Testis (tissue), 3 donors: ENCODE measurements around the gene MCC. TPM values are rescaled to one million over a fixed set of nuclear protein-coding genes. Genes with fewer than 3 reads are reported as not detected.

Experiments used
- DNase-seq: peaks from one replicate; pipeline ENCODE4 v3.0.0-alpha.2; 2019
- H3K27ac ChIP-seq, 2 donors: fragments of 200-600 bp; sonication (generic); one replicate each; pipeline ENCODE4 v1.5.1; 2019
- H3K27me3 ChIP-seq: fragments of 200-600 bp; sonication (generic); one replicate; pipeline ENCODE4 v1.5.1; 2019
- H3K36me3 ChIP-seq: fragments of 200-600 bp; sonication (generic); one replicate; pipeline ENCODE4 v1.5.1; 2017; ENCODE audit warnings: low read depth; ENCODE audit errors: missing control alignments
- H3K4me1 ChIP-seq: fragments of 200-600 bp; sonication (generic); one replicate; pipeline ENCODE4 v1.5.1; 2019
- H3K4me3 ChIP-seq, 2 donors: fragments of 200-600 bp; sonication (generic); one replicate each; pipeline ENCODE4 v1.5.1; 2017 to 2019
- H3K9me3 ChIP-seq: fragments of 200-600 bp; sonication (generic); one replicate; pipeline ENCODE4 v1.5.1; 2017
- CTCF ChIP-seq, 3 experiments: fragments of 450-650 bp in 2 of 3; fragments of 200-600 bp in 1 of 3; sonication (generic) in 1 of 3; IDR thresholded peaks; one replicate each; pipeline ENCODE4 v1.5.1; 2016 to 2019; ENCODE audit warnings: antibody characterized with exemption in 3 of 3, mild to moderate bottlenecking in 2 of 3, moderate library complexity in 1 of 3
- POLR2A ChIP-seq: fragments of 450-650 bp; IDR thresholded peaks from one replicate; pipeline ENCODE4 v1.6.1; 2017; ENCODE audit warnings: antibody characterized with exemption, mild to moderate bottlenecking, moderate library complexity
- WGBS, 2 donors: methylation state at CpG; one replicate each; pipeline ENCODE4 v1.1.5; 2018; 5-methylcytosine and 5-hydroxymethylcytosine counted together
- intact Hi-C: fragments of 100-400 bp; cut with DNase I; formaldehyde crosslinking; loops from one replicate; pipeline ENCODE4 v1.15.1; 2023; ENCODE audit warnings: low total_unique reads
- polyA plus RNA-seq: library from polyadenylated mRNA; stranded (reverse); fragments of 350-450 nt; fragmentation: Illumina TruSeq; extraction: RNeasy Lipid Tissue Mini Kit (QIAGEN cat#74804); gene quantifications from one replicate; pipeline ENCODE4 v1.2.3, GENCODE V29; 2014; ENCODE audit warnings: low read depth, low replicate concordance; ENCODE audit not compliant: insufficient read depth
- total RNA-seq, 2 donors: library from RNA; depleted of rRNA; stranded (reverse); fragments of >200 nt; gene quantifications; one replicate each; pipeline ENCODE4 v1.2.3, GENCODE V29; 2016

MCC gene
- total and polyA plus RNA-seq, 3 donors from 2014 or later: 7.1 to 23.7 (median 21.4) TPM

- 71 to 72% methylated on average over 5 to 16 of the region's 16 CpGs for WGBS, 2 donors
- intact Hi-C loops: no loop called here
Measured at GRCh38 chr5:113043491-113043931, 444.7 kb downstream of the MCC start.

GRCh38 chr5:113042491-113043243 lies 445.6 kb downstream of the MCC start:
- no peak for DNase-seq
- no peak overlapping the region for H3K27ac ChIP-seq
- intact Hi-C loops: no loop called here
- WGBS, 2 donors: 47 to 57% methylated on average over 4 of the region's 4 CpGs
- no peak for TF ChIP-seq POLR2A
- no peak for TF ChIP-seq CTCF (IDR thresholded peaks at IDR 0.05)
- no peaks in the 10 kb centered on the region for H3K27me3 ChIP-seq
- no peaks in the 10 kb centered on the region for H3K36me3 ChIP-seq
- peaks cover 2% of the 10 kb centered on the region for H3K4me1 ChIP-seq
- H3K9me3 ChIP-seq: no peaks in the 10 kb centered on the region
- H3K4me3 ChIP-seq: no peak overlapping the region

More at GRCh38 chr5:113043491-113043931, 444.7 kb downstream of the MCC start:
- peaks cover 5% of the 10 kb centered on the region for H3K4me1 ChIP-seq
- H3K9me3 ChIP-seq: no peaks in the 10 kb centered on the region
- H3K27me3 ChIP-seq: no peaks in the 10 kb centered on the region
- H3K4me3 ChIP-seq: no peak overlapping the region
- DNase-seq: peak; percentile 52
- TF ChIP-seq CTCF (IDR thresholded peaks at IDR 0.05): no peak
- TF ChIP-seq POLR2A: no peak
- H3K27ac ChIP-seq: no peak overlapping the region
- H3K36me3 ChIP-seq: no peaks in the 10 kb centered on the region

GRCh38 chr5:113040672-113041260 lies 447.5 kb downstream of the MCC start:
- TF ChIP-seq CTCF (IDR thresholded peaks at IDR 0.05) (no peak), POLR2A (no peak)
- intact Hi-C loops: no loop called here
- Histone ChIP-seq H3K36me3 (no peaks in the 10 kb centered on the region), H3K27me3 (no peaks in the 10 kb centered on the region), H3K27ac (no peak overlapping the region), H3K4me3 (no peak overlapping the region), H3K9me3 (no peaks in the 10 kb centered on the region), H3K4me1 (no peaks in the 10 kb centered on the region)
- WGBS, 2 donors: 91 to 97% methylated on average over 6 of the region's 6 CpGs
- no peak for DNase-seq

- H3K9me3 ChIP-seq: no peaks in the 10 kb centered on the region
- H3K36me3 ChIP-seq: no peaks in the 10 kb centered on the region
- H3K27me3 ChIP-seq: no peaks in the 10 kb centered on the region
- no peak overlapping the region for H3K27ac ChIP-seq
- 88 to 91% methylated on average over 4 of the region's 4 CpGs for WGBS, 2 donors
- intact Hi-C loops: no loop called here
- H3K4me1 ChIP-seq: no peaks in the 10 kb centered on the region
- H3K4me3 ChIP-seq: no peak overlapping the region
- TF ChIP-seq POLR2A: no peak
- no peak for TF ChIP-seq CTCF (IDR thresholded peaks at IDR 0.05)
- DNase-seq: no peak
Measured at GRCh38 chr5:113039934-113040285, 448.3 kb downstream of the MCC start.
